HepG2 (cell line): Measurements from ENCODE around the gene NUB1. TPM values are rescaled to one million over a fixed set of nuclear protein-coding genes. Genes with fewer than 3 reads are reported as not detected.
A peak's percentile ranks its signal among the peaks of the same experiment; 100 is the strongest.

Experiments
- ATAC-seq: fragments of 200-7000 bp; cut with Tn5 transposase; 3 replicates; pipeline ENCODE4 v1.9.1; 2020; ENCODE audit warnings: mild to moderate bottlenecking, moderate library complexity
- BruUV-seq: library from RNA; stranded (reverse); fragments of 400-500 nt; replicated peaks from 2 replicates; lab custom pipeline; 2021; lab: Mats Ljungman, UMichigan
- CTCF ChIA-PET: fragments of 300-600 bp; formaldehyde crosslinking; extraction: SDS; loops from one replicate; lab custom pipeline; 2021; ENCODE audit warnings: low total read pairs, inconsistent platforms, low intra/inter-chr PET ratio; lab: Yijun Ruan, JAX
- POLR2A ChIA-PET: fragments of 350-600 bp; sonication (Branson Sonifier 250); formaldehyde crosslinking; loops from one replicate; lab custom pipeline; 2020; ENCODE audit warnings: antibody characterized with exemption, inconsistent platforms; lab: Yijun Ruan, JAX
- DNase-seq: peaks from one replicate; pipeline ENCODE4 v3.0.0-alpha.2; 2015; ENCODE audit warnings: low spot score
- FAIRE-seq: peaks from 3 replicates; lab custom pipeline; 2011; peaks lifted over from hg19 to GRCh38; lab: Jason Lieb, UNC
- H2AFZ ChIP-seq: one replicate; pipeline ENCODE4 v1.6.1; 2011; ENCODE audit warnings: low read length, inconsistent platforms
- H3K27ac ChIP-seq: fragments of 300-600 bp; 3 replicates; pipeline ENCODE4 v1.8.0; 2011; ENCODE audit warnings: mixed run types, mild to moderate bottlenecking, mixed read lengths, low read length, inconsistent platforms; ENCODE audit not compliant: insufficient read depth; ENCODE audit errors: extremely low read length
- H3K27me3 ChIP-seq, 2 experiments: fragments of 200-600 bp in 1 of 2; 2 replicates in 1 of 2; 3 replicates in 1 of 2; pipeline versions ENCODE4 v1.6.0 to v1.8.0; 2011; ENCODE audit warnings: low read length in 2 of 2, mild to moderate bottlenecking in 2 of 2, moderate library complexity in 2 of 2, inconsistent platforms in 1 of 2; ENCODE audit not compliant: insufficient read depth in 2 of 2, control insufficient read depth in 1 of 2
- H3K36me3 ChIP-seq, 2 experiments: fragments of 200-600 bp in 1 of 2; replicated peaks in 1 of 2; 2 replicates in 1 of 2; 3 replicates in 1 of 2; pipeline versions ENCODE4 v1.5.1 to v1.8.0; 2011; ENCODE audit warnings: low read length in 2 of 2, inconsistent platforms in 1 of 2; ENCODE audit not compliant: insufficient read depth in 2 of 2, control insufficient read depth in 1 of 2
- H3K4me1 ChIP-seq: 2 replicates; pipeline ENCODE4 v1.5.1; 2012; ENCODE audit warnings: low read length, inconsistent platforms; ENCODE audit not compliant: insufficient read depth
- H3K4me2 ChIP-seq: 2 replicates; pipeline ENCODE4 v1.6.0; 2011; ENCODE audit warnings: low read depth, low read length, inconsistent platforms
- H3K4me3 ChIP-seq, 3 experiments: fragments of 200-600 bp in 1 of 3; sonication (generic), shearing (Covaris generic) in 1 of 3; replicated peaks in 1 of 3; 2 replicates each; pipeline ENCODE4 v1.5.1; 2011 to 2016; ENCODE audit warnings: low read length in 3 of 3, inconsistent platforms in 2 of 3, low read depth in 2 of 3, mild to moderate bottlenecking in 2 of 3, control low read depth in 1 of 3, mixed read lengths in 1 of 3; ENCODE audit not compliant: insufficient read depth in 1 of 3
- H3K79me2 ChIP-seq: one replicate; pipeline ENCODE4 v1.6.1; 2011; ENCODE audit warnings: low read length, inconsistent platforms; ENCODE audit not compliant: insufficient read depth
- H3K9ac ChIP-seq: 2 replicates; pipeline ENCODE4 v1.6.0; 2011; ENCODE audit warnings: mild to moderate bottlenecking, low read depth, low read length, inconsistent platforms; ENCODE audit not compliant: insufficient read depth
- H3K9me3 ChIP-seq: 2 replicates; pipeline ENCODE4 v1.5.1; 2012; ENCODE audit warnings: mild to moderate bottlenecking, low read length
- H4K20me1 ChIP-seq: 2 replicates; pipeline ENCODE4 v1.6.0; 2011; ENCODE audit warnings: inconsistent platforms, mild to moderate bottlenecking, low read length, moderate library complexity; ENCODE audit not compliant: insufficient read depth
- AGO2 ChIP-seq: fragments of 200-400 bp; formaldehyde crosslinking; optimal IDR thresholded peaks from 2 replicates; pipeline ENCODE3; 2017; ENCODE audit warnings: mild to moderate bottlenecking, low read depth, low read length, moderate library complexity
- BCL6 ChIP-seq: IDR thresholded peaks from 2 replicates; pipeline ENCODE4 v1.6.1; 2016; ENCODE audit warnings: missing genetic modification reagents, missing compliant biosample characterization
- KLF11 ChIP-seq: IDR thresholded peaks from 2 replicates; pipeline ENCODE4 v1.6.1; 2016; ENCODE audit warnings: missing compliant biosample characterization
- PAXIP1 ChIP-seq: sonication (generic); formaldehyde crosslinking; conservative IDR thresholded peaks from 2 replicates; pipeline ENCODE4 v1.4.0; 2020; ENCODE audit warnings: mild to moderate bottlenecking, missing genetic modification reagents, moderate library complexity
- POLR2A ChIP-seq, 2 experiments: IDR thresholded peaks; 2 replicates each; pipeline ENCODE4 v1.6.1; 2011; ENCODE audit warnings: low read depth in 2 of 2, low read length in 2 of 2, mild to moderate bottlenecking in 1 of 2, moderate library complexity in 1 of 2; ENCODE audit not compliant: insufficient read depth in 1 of 2
- ZNF24 ChIP-seq: fragments of 450-650 bp; IDR thresholded peaks from 2 replicates; pipeline ENCODE4 v1.6.1; 2017; ENCODE audit warnings: antibody characterized with exemption, mild to moderate bottlenecking
- ZNF614 ChIP-seq: IDR thresholded peaks from 2 replicates; pipeline ENCODE4 v1.6.1; 2018; ENCODE audit warnings: missing biosample characterization, missing genetic modification reagents, inconsistent platforms, borderline replicate concordance
- ZNF709 ChIP-seq: sonication (generic); formaldehyde crosslinking; IDR thresholded peaks from 2 replicates; pipeline ENCODE4 v1.5.0; 2020; ENCODE audit warnings: mild to moderate bottlenecking, missing genetic modification reagents
- ZNF772 ChIP-seq: sonication (generic); formaldehyde crosslinking; IDR thresholded peaks from 2 replicates; pipeline ENCODE4 v1.5.0; 2020; ENCODE audit warnings: mild to moderate bottlenecking, missing genetic modification reagents
- ZNF777 ChIP-seq: sonication (generic); formaldehyde crosslinking; IDR thresholded peaks from 2 replicates; pipeline ENCODE4 v1.4.0; 2020; ENCODE audit warnings: missing genetic modification reagents
- WGBS: methylation state at CpG from one replicate; pipeline ENCODE4 v1.1.6; 2017; ENCODE audit warnings: low lambda C conversion rate; 5-methylcytosine and 5-hydroxymethylcytosine counted together
- in situ Hi-C: cut with HindIII; loops from 2 replicates; pipeline ENCODE4 v1.10.0; 2017; ENCODE audit warnings: low pct_unique_long_range_greater_than_20kb; ENCODE audit not compliant: extremely low pct_ligation_motif_present
- intact Hi-C: fragments of 100-400 bp; cut with micrococcal nuclease; formaldehyde crosslinking; loops from one replicate; pipeline ENCODE4 v1.10.0; 2022; ENCODE audit not compliant: unreplicated experiment
- polyA plus RNA-seq, 8 experiments: library from polyadenylated mRNA; depleted of rRNA in 3 of 8; stranded (reverse) in 7 of 8; unstranded in 1 of 8; fragments of >200 nt; fragmentation: Illumina TruSeq in 4 of 8; extraction: Trizol in 4 of 8; gene quantifications; 2 replicates each; pipeline versions ENCODE4 v1.2.1 to v1.2.3, GENCODE V29; 2011 to 2016; ENCODE audit warnings: low read depth in 4 of 8, missing spikeins in 1 of 8, mixed read lengths in 1 of 8; ENCODE audit not compliant: insufficient read depth in 1 of 8
- total RNA-seq, 5 experiments: library from RNA; depleted of rRNA; stranded (reverse); fragments of >200 nt; fragmentation: Illumina TruSeq; extraction: Trizol; gene quantifications; 2 replicates each; pipeline ENCODE4 v1.2.3, GENCODE V29; 2016; ENCODE audit warnings: low read depth in 1 of 5

The NUB1 gene
- total and polyA plus RNA-seq, 2 of the 13 experiments (the other 11 are each of a cell fraction or from before 2014, with no cell fraction given): 27.1 to 37.0 TPM

- TF ChIP-seq PAXIP1 (CRISPR knock-in tag): no peak
- TF ChIP-seq ZNF614 (CRISPR knock-in tag): no peak
- TF ChIP-seq POLR2A (IDR thresholded peaks at IDR 0.05; ENCODE audit: insufficient read depth in 1 of 2, low read depth in 2 of 2, low read length in 2 of 2): no peak
- no peak for TF ChIP-seq BCL6 (CRISPR knock-in tag)
- no peak for TF ChIP-seq ZNF772 (CRISPR knock-in tag)
These were observed 37.5 kb downstream of the NUB1 start (continued) for GRCh38 chr7:151379193-151379520.

GRCh38 chr7:151379534-151380198 is 38.1 kb downstream of the NUB1 start:
- Histone ChIP-seq H3K27ac (no peak overlapping the region), H3K4me1 (no peaks in the 10 kb centered on the region), H3K79me2 (no peaks in the 10 kb centered on the region), H3K4me2 (no peak overlapping the region)
- CTCF ChIA-PET: no interaction called here
- intact Hi-C loops: no loop called here
- no peak for FAIRE-seq
- BruUV-seq: no TSS peak
- in situ Hi-C loops: no loop called here
- DNase-seq: no peak
- no peak for TF ChIP-seq KLF11 (CRISPR knock-in tag)
- TF ChIP-seq AGO2: peak; percentile 62
- no peak for TF ChIP-seq ZNF777 (CRISPR knock-in tag)
- TF ChIP-seq ZNF24: no peak
- TF ChIP-seq ZNF709: no peak
- TF ChIP-seq, all 625 proteins: peak for 1
- 95% methylated on average over 7 of the region's 25 CpGs for WGBS
- no peak overlapping the region for H3K9ac ChIP-seq
- H3K36me3 ChIP-seq: peaks cover 0 to 25% of the 10 kb centered on the region in 2 experiments; a peak in 2 of 5 replicates
- H3K4me3 ChIP-seq: no peak overlapping the region
- H4K20me1 ChIP-seq: no peaks in the 10 kb centered on the region; the same call in 1 of the 2 replicates
- POLR2A ChIA-PET: no interaction called here
- no peak overlapping the region for H2AFZ ChIP-seq
- peaks cover 3 to 30% of the 10 kb centered on the region in 2 experiments for H3K27me3 ChIP-seq
- ATAC-seq: peak; percentile 40
- H3K9me3 ChIP-seq: no peaks in the 10 kb centered on the region
